Activated naive CD8-positive, alpha-beta T cell treated with anti-CD3 and anti-CD28 coated beads for 36 hours (primary cell): Measurements from ENCODE around the gene SMAD3. TPM values are rescaled to one million over a fixed set of nuclear protein-coding genes. Genes with fewer than 3 reads are reported as not detected.
A peak's percentile ranks its signal among the peaks of the same experiment; 100 is the strongest.

ENCODE experiments used
- DNase-seq: peaks from one replicate; pipeline ENCODE4 v3.0.0; 2021
- H3K27ac Mint-ChIP-seq: one replicate; pipeline ENCODE4 v1.8.0; 2022; ENCODE audit warnings: mild to moderate bottlenecking, moderate library complexity, mixed read lengths
- H3K27me3 Mint-ChIP-seq: one replicate; pipeline ENCODE4 v1.8.0; 2022; ENCODE audit warnings: mild to moderate bottlenecking, mixed read lengths
- H3K36me3 Mint-ChIP-seq: one replicate; pipeline ENCODE4 v1.8.0; 2021; ENCODE audit warnings: mild to moderate bottlenecking, mixed read lengths
- H3K4me1 Mint-ChIP-seq: one replicate; pipeline ENCODE4 v1.8.0; 2021; ENCODE audit warnings: mixed read lengths
- H3K4me3 Mint-ChIP-seq: one replicate; pipeline ENCODE4 v1.8.0; 2022; ENCODE audit warnings: mild to moderate bottlenecking, moderate library complexity, mixed read lengths
- H3K9me3 Mint-ChIP-seq: one replicate; pipeline ENCODE4 v1.8.0; 2022; ENCODE audit warnings: mixed read lengths
- total RNA-seq, 2 experiments: library from RNA; stranded (reverse); gene quantifications; one replicate each; pipeline ENCODE4 v1.2.3, GENCODE V29; 2021

Gene SMAD3
- total RNA-seq, 2 experiments from 2014 or later: 15.7 to 16.4 TPM

DNA sequence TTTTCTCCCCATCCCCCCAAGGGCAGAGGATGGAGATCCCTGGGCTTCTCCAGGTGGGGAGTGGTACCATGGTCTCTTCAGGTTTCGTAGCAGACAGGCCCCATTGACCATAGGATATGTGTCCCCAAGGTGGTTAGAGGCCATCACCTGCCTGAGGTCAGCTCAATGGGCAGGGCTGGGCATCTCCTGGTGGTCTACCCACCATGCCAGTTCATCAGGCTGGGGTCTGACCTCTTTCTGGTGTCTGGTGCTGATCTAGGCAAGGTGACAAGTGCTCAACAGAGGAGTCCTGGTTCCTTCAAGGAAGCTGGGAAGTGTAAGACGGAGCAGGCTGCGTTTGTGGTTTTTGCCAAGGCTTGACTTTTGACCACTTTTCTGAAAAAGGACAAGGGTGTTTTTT lies 71.4 kb downstream of the SMAD3 start:
- Mint-ChIP-seq H3K27me3 (no peaks in the 10 kb centered on the region), H3K4me3 (no peak overlapping the region), H3K36me3 (peaks cover 15% of the 10 kb centered on the region), H3K27ac (peak overlapping the region; percentile 70), H3K9me3 (no peaks in the 10 kb centered on the region), H3K4me1 (peaks cover 62% of the 10 kb centered on the region)
- DNase-seq: no peak

- Mint-ChIP-seq H3K36me3 (peaks cover 15% of the 10 kb centered on the region), H3K9me3 (no peaks in the 10 kb centered on the region), H3K27ac (peak overlapping the region; percentile 70), H3K4me3 (peak overlapping the region; percentile 1), H3K27me3 (no peaks in the 10 kb centered on the region), H3K4me1 (peaks cover 62% of the 10 kb centered on the region)
- no peak for DNase-seq
These were observed 71.9 kb downstream of the SMAD3 start for GRCh38 chr15:67137319-67137718.

DNA sequence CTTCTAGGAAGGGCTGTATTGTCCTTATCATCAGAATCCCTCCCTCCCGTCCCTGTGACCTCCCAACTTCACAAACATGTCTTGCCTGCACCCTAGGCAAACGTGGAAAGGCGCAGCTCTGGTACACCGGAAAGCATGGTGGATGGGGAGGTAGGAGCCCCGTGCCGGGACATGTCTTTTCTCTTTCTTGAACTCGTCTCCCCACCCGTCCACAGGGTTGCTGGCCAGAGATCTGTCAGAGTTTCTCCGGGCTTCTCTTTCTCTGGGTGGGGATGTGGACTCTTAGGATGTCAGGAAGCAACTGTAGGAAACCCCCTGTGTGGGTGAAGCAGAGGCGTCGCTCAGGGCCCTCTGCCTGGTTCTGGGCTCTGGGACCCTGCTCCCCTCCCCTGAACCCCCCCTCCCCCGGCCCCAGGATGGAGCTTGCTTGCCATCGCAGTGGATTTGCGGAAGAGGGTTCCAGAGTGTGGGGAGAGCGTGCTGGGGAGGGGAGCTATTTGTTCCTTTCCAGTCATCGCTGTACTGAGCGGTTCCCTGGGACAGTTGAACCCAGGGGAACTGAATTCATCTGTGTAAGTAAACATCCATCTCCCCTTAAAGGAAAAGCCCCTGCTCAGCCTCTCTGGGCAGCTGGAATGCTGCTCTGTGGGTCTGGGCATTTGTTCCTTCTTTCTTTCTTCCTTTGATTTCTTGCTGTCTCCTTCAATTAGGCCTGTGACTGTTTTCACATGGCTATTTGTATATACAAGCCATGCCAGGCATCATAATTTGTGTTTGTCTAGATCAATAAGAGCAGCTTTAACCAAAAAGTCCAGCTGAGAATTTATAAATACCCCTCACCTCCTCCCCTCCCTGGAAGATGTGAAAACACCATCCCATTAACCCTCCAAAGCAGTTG lies 72.8 kb downstream of the SMAD3 start:
- DNase-seq: no peak
- Mint-ChIP-seq H3K9me3 (no peaks in the 10 kb centered on the region), H3K4me1 (peaks cover 57% of the 10 kb centered on the region), H3K36me3 (peaks cover 15% of the 10 kb centered on the region), H3K27me3 (no peaks in the 10 kb centered on the region), H3K4me3 (no peak overlapping the region), H3K27ac (peak overlapping the region; percentile 68)

DNA sequence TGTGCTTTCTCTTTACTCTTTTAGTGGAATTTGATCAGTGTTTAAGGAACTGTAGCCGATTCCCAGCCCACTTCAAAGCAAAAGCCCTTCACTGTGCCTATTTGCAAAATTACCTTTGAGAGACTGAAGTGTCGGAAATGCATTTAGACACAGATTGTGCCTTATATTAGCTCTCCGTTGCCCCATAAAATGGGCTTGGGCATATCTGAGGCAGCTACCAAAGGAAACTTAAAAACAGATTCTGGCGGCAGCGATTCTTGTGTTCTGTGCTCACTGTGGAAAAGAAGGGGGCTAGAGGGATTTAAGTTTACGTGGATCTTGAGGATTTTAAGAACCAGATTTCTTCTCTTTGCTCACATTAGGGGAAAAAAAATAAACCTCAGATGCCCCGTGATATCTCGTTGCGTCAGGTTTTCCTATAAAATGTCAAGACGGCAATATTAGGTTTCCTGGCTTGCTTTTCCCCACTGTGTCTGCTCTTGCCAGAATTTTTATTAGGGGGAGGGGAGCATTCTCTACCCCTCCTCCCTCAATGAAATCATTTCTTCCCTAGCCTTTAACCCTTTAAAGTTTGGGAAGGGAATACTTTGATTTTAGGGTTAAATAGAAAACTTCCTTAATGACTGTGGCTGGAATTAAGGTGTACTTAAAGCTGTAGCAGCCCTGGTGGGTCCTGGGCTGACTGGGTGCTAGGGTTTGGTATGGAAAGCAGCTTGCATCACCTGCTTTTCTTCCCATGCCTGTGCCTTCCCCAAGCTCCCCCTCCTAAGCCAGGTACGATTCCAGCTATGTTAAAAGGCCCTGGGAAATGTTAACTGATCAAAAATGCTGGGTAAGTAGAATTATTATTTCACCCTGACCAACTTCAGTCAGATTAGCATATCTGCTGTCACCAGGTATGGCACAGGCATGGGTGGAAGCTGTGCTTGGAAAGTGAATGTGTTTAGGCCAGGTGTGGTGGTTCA lies 73.8 kb downstream of the SMAD3 start:
- no peaks in the 10 kb centered on the region for H3K9me3 Mint-ChIP-seq
- peaks cover 48% of the 10 kb centered on the region for H3K4me1 Mint-ChIP-seq
- no peak overlapping the region for H3K4me3 Mint-ChIP-seq
- peaks cover 15% of the 10 kb centered on the region for H3K36me3 Mint-ChIP-seq
- no peaks in the 10 kb centered on the region for H3K27me3 Mint-ChIP-seq
- DNase-seq: no peak
- peak overlapping the region; percentile 68 for H3K27ac Mint-ChIP-seq

DNA sequence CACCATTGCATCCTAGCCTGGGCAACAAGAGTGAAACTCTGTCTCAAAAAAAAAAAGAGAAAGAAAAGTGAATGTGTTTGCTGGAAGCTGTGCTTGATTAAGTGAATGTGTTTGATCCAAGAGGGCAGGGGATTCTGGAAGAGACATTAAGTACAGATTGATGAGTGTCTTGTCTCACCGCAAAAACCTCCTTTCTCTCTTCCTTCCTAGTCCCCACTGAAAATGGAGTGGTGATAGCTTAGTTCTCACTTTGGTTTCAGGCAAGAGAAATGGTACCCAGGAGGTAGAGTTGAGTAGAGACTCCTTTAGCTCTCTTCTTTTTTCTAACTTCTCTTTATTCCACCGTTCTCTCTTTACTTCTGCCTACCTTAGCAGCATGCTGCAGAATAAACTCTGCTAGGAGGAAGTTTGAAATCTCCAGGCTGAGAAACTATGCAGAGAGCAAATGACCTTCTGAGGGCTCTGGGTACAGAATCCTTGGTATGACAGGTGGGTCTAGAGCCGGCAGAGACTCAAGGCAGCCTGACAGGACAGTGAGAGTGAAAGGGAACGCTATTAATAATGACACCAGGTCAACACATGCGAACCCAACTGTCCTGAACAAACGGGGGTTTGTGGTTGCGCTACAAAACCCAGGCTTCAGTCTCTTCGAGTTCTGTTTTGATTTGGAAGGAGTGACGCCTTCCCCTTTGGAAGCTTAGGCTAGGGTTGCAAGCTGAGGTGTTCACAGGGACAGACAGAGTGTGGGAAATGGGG lies 74.9 kb downstream of the SMAD3 start:
- peaks cover 10% of the 10 kb centered on the region for H3K36me3 Mint-ChIP-seq
- no peaks in the 10 kb centered on the region for H3K9me3 Mint-ChIP-seq
- H3K27ac Mint-ChIP-seq: no peak overlapping the region
- no peak for DNase-seq
- peaks cover 48% of the 10 kb centered on the region for H3K4me1 Mint-ChIP-seq
- no peaks in the 10 kb centered on the region for H3K27me3 Mint-ChIP-seq
- no peak overlapping the region for H3K4me3 Mint-ChIP-seq

GRCh38 chr15:67142092-67142766 lies 76.8 kb downstream of the SMAD3 start:
- no peak for DNase-seq
- Mint-ChIP-seq H3K4me1 (peaks cover 54% of the 10 kb centered on the region), H3K4me3 (no peak overlapping the region), H3K27me3 (no peaks in the 10 kb centered on the region), H3K9me3 (no peaks in the 10 kb centered on the region), H3K27ac (no peak overlapping the region), H3K36me3 (peaks cover 9% of the 10 kb centered on the region)

GRCh38 chr15:67142767-67143100 lies 77.3 kb downstream of the SMAD3 start:
- no peak overlapping the region for H3K4me3 Mint-ChIP-seq
- H3K36me3 Mint-ChIP-seq: peaks cover 9% of the 10 kb centered on the region
- peaks cover 54% of the 10 kb centered on the region for H3K4me1 Mint-ChIP-seq
- H3K27ac Mint-ChIP-seq: no peak overlapping the region
- no peaks in the 10 kb centered on the region for H3K27me3 Mint-ChIP-seq
- no peaks in the 10 kb centered on the region for H3K9me3 Mint-ChIP-seq
- no peak for DNase-seq

- Mint-ChIP-seq H3K27ac (no peak overlapping the region), H3K36me3 (peaks cover 9% of the 10 kb centered on the region), H3K9me3 (no peaks in the 10 kb centered on the region), H3K4me3 (no peak overlapping the region), H3K4me1 (peaks cover 57% of the 10 kb centered on the region), H3K27me3 (no peaks in the 10 kb centered on the region)
- no peak for DNase-seq
These were observed 78.2 kb downstream of the SMAD3 start for GRCh38 chr15:67143646-67144045.

GRCh38 chr15:67144609-67145311 lies 79.4 kb downstream of the SMAD3 start:
- peaks cover 9% of the 10 kb centered on the region for H3K36me3 Mint-ChIP-seq
- DNase-seq: no peak
- H3K4me3 Mint-ChIP-seq: no peak overlapping the region
- peaks cover 65% of the 10 kb centered on the region for H3K4me1 Mint-ChIP-seq
- no peaks in the 10 kb centered on the region for H3K9me3 Mint-ChIP-seq
- H3K27ac Mint-ChIP-seq: no peak overlapping the region
- H3K27me3 Mint-ChIP-seq: no peaks in the 10 kb centered on the region

GRCh38 chr15:67145312-67145610 lies 79.9 kb downstream of the SMAD3 start:
- Mint-ChIP-seq H3K27me3 (no peaks in the 10 kb centered on the region), H3K4me1 (peaks cover 66% of the 10 kb centered on the region), H3K36me3 (peaks cover 4% of the 10 kb centered on the region), H3K9me3 (no peaks in the 10 kb centered on the region), H3K4me3 (no peak overlapping the region), H3K27ac (no peak overlapping the region)
- no peak for DNase-seq

GRCh38 chr15:67145710-67146109 lies 80.3 kb downstream of the SMAD3 start:
- no peaks in the 10 kb centered on the region for H3K27me3 Mint-ChIP-seq

GRCh38 chr15:67146234-67146633 lies 80.8 kb downstream of the SMAD3 start:
- no peak overlapping the region for H3K4me3 Mint-ChIP-seq
- peaks cover 68% of the 10 kb centered on the region for H3K4me1 Mint-ChIP-seq
- H3K9me3 Mint-ChIP-seq: no peaks in the 10 kb centered on the region
- DNase-seq: no peak
- no peaks in the 10 kb centered on the region for H3K27me3 Mint-ChIP-seq
- no peaks in the 10 kb centered on the region for H3K36me3 Mint-ChIP-seq
- peak overlapping the region; percentile 25 for H3K27ac Mint-ChIP-seq

More at GRCh38 chr15:67145710-67146109, 80.3 kb downstream of the SMAD3 start:
- no peak overlapping the region for H3K4me3 Mint-ChIP-seq
- no peak overlapping the region for H3K27ac Mint-ChIP-seq
- peaks cover 65% of the 10 kb centered on the region for H3K4me1 Mint-ChIP-seq
- H3K36me3 Mint-ChIP-seq: no peaks in the 10 kb centered on the region
- no peaks in the 10 kb centered on the region for H3K9me3 Mint-ChIP-seq
- DNase-seq: no peak

DNA sequence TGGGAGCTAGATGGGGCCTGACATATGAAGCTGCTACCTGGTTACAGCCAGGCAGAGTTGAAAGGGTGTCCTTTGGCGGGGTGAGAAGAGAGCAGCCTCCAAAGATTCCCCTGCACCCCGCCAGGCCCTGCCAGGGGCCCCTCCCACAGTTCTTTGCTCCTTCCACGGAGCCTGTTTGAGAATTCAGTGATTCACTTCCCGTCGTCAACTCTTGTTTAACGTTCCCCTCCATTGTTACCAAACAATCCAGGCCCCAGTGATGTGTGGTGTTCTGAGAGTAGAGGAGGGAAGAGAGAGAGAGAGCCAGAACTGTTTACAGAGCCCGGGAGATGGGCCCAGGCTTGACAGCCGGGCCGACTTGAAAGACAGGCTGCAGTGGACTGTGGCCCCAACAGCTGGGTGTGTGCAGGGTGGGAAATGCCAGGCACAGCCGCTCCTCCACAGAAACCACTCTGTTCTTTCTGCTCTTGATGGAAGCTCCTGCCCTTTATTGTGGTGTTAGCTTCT lies 81.5 kb downstream of the SMAD3 start:
- DNase-seq: peak; percentile 35
- peak overlapping the region; percentile 47 for H3K4me3 Mint-ChIP-seq
- peak overlapping the region; percentile 81 for H3K27ac Mint-ChIP-seq
- peaks cover 65% of the 10 kb centered on the region for H3K4me1 Mint-ChIP-seq
- no peaks in the 10 kb centered on the region for H3K36me3 Mint-ChIP-seq
- no peaks in the 10 kb centered on the region for H3K9me3 Mint-ChIP-seq
- no peaks in the 10 kb centered on the region for H3K27me3 Mint-ChIP-seq
